Measurements from ENCODE around the gene PRKG1. TPM values are rescaled to one million over a fixed set of nuclear protein-coding genes. Genes with fewer than 3 reads are reported as not detected.

PRKG1 gene
- total RNA-seq, 1 donor from 2014 or later = 50.2 TPM

DNA sequence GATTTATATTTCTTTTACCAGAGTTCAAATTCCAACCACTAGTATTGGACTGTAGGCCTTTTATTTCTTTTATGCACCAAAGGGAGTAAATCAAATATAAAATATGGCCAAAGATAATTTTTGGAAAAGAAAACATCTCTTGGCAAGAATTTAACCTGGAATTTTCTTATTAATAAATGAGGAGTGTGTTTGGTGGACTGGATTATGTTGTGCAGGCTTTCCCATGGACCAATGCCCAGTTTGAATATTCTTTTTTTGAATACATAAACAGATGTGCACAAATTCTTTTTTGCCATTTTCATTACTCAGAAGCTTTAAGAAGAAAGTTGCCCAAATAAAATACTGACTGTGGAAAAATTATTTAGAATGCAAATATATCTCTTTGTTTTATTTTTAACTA, 22.1 kb upstream of the PRKG1 start:
- Histone ChIP-seq H3K27ac (peak overlapping the region; percentile 13 to 53), H3K4me3 (no peak overlapping the region), H3K36me3 (no peaks in the 10 kb centered on the region), H3K27me3 (no peaks in the 10 kb centered on the region), H3K9me3 (no peaks in the 10 kb centered on the region), H3K4me1 (peaks cover under 1 to 22% of the 10 kb centered on the region in 2 donors)
- TF ChIP-seq, protein P1, sequence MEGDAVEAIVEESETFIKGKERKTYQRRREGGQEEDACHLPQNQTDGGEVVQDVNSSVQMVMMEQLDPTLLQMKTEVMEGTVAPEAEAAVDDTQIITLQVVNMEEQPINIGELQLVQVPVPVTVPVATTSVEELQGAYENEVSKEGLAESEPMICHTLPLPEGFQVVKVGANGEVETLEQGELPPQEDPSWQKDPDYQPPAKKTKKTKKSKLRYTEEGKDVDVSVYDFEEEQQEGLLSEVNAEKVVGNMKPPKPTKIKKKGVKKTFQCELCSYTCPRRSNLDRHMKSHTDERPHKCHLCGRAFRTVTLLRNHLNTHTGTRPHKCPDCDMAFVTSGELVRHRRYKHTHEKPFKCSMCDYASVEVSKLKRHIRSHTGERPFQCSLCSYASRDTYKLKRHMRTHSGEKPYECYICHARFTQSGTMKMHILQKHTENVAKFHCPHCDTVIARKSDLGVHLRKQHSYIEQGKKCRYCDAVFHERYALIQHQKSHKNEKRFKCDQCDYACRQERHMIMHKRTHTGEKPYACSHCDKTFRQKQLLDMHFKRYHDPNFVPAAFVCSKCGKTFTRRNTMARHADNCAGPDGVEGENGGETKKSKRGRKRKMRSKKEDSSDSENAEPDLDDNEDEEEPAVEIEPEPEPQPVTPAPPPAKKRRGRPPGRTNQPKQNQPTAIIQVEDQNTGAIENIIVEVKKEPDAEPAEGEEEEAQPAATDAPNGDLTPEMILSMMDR (IDR thresholded peaks at IDR 0.05) = no peak
- DNase-seq (ENCODE audit: low spot score in 2 of 2) = no peak
- intact Hi-C loops (cut with DNase I) = no loop called here

DNA sequence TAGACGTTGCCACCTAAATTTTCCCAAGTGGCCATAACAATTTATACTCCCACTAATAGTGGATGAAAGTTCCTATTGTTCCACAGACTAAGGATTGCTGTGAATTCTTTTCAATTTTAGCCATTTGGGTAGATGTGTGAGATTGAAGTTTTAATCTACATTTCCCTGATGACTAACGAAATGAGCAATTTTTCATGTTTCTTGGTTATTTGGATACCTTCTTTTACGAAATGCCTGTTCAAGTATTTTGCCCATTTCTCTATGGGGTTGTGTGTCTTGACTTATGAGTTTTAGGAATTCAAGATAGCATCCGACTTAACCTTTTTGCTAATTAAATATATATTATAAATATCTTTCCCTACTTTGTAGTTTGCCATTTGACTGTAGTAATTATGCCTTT, 16.4 kb upstream of the PRKG1 start:
- Histone ChIP-seq H3K27ac (no peak overlapping the region), H3K4me3 (no peak overlapping the region), H3K36me3 (no peaks in the 10 kb centered on the region), H3K9me3 (peaks cover 0 to 10% of the 10 kb centered on the region in 2 donors), H3K4me1 (peaks cover 0 to 11% of the 10 kb centered on the region in 2 donors), H3K27me3 (no peaks in the 10 kb centered on the region)
- TF ChIP-seq, protein P1 (IDR thresholded peaks at IDR 0.05) = no peak
- no peak for DNase-seq (ENCODE audit: low spot score in 2 of 2)
- intact Hi-C loops (cut with DNase I) = no loop called here

DNA sequence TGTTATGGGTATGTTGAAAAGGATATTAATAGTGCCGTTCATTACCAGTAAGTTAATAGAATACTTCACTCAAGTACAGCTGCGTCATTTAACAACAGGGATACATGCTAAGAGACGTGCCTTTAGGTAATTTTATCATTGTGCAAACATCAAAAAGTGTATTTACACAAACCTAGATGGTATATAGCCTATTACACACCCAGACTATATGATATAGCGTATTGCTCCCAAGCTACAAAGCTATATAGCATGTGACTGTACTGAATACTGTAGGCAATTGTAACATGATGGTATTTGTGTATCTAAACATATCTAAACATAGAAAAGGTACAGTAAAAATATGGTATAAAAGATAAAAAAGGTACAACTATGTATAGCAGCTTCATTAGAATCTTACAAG, 11.1 kb upstream of the PRKG1 start:
- Histone ChIP-seq H3K4me1 (peaks cover 0 to 12% of the 10 kb centered on the region in 2 donors), H3K9me3 (peaks cover 0 to 5% of the 10 kb centered on the region in 2 donors), H3K27ac (no peak overlapping the region), H3K36me3 (no peaks in the 10 kb centered on the region), H3K4me3 (no peak overlapping the region), H3K27me3 (no peaks in the 10 kb centered on the region)
- DNase-seq (ENCODE audit: low spot score in 2 of 2) = no peak
- intact Hi-C loops (cut with DNase I) = no loop called here
- TF ChIP-seq, protein P1 (IDR thresholded peaks at IDR 0.05) = no peak

DNA sequence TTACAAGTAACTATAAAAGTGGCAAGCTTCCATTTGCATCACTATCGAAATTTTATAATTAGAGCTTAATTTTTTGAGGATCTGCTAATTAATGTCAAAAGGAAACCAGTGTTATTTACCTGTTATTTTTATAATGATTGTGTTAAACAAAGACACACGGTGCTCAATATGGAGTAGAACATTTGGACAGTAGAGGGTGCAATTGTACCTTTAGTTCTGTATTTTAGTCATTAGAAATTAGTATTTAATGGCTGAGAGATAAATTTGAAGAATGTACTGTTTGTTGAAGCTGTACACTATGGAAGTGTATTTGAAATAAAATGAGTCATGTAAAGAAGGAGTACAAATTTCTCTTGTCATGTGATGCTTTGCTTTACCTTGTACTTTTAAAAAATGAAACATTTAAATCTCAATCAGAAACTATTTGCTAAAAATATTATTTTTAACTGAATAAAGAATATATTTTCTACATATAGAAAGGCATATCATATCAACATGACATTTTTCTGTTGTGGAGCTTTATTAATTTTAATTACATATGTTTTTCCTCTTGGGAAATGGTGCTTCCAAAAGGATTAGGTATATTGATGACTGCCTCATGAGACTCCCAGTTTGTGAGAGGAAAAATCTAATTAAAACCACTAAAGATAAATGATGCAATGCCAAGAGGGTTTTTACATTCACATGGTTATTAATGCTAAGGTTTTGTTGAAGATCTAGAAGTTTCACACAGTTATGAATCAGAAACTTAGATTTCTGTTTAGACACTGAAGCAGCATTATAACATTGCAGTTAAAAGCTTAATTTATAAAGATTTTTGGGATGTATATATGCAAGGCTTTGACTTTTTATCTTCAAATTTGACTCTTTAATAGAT, 10.4 kb upstream of the PRKG1 start:
- Histone ChIP-seq H3K36me3 (no peaks in the 10 kb centered on the region), H3K4me3 (no peak overlapping the region), H3K9me3 (no peaks in the 10 kb centered on the region), H3K27ac (no peak overlapping the region), H3K4me1 (peaks cover 0 to 12% of the 10 kb centered on the region in 2 donors), H3K27me3 (no peaks in the 10 kb centered on the region)
- intact Hi-C loops (cut with DNase I) = no loop called here
- TF ChIP-seq, protein P1 (IDR thresholded peaks at IDR 0.05) = peak; percentile 6 to 67 (median 51)
- no peak for DNase-seq (ENCODE audit: low spot score in 2 of 2)

DNA sequence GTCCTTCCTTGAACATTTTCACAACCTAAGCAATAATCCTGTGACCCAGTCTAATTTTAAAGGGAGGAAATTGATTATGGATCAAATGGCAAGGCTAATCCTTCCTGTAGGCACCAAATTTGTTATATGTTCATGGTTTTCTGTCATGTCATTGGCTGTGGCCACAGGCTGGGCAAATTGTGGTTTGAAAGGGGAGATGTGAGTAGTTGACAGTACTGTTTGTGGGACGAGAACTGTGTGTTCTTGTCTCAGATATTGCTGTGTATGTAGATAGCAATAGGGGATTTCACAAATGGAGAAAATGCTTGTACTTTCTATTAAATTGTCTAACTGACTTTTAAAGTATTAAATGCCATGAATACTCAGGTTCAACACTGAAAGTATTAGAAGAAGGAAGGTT, 8.1 kb upstream of the PRKG1 start:
- Histone ChIP-seq H3K27ac (no peak overlapping the region), H3K9me3 (no peaks in the 10 kb centered on the region), H3K4me1 (peaks cover 3 to 16% of the 10 kb centered on the region in 2 donors), H3K4me3 (no peak overlapping the region), H3K36me3 (no peaks in the 10 kb centered on the region), H3K27me3 (no peaks in the 10 kb centered on the region)
- DNase-seq (ENCODE audit: low spot score in 2 of 2) = no peak
- TF ChIP-seq, protein P1 (IDR thresholded peaks at IDR 0.05) = no peak
- intact Hi-C loops (cut with DNase I) = no loop called here
